HAP-1 (cell line): Measurements from ENCODE around the gene DGKE.

Experiments
- DNase-seq, 2 experiments: peaks; one replicate each; pipeline ENCODE4 v3.0.0-alpha.2; 2016 to 2020; ENCODE audit warnings: low spot score in 2 of 2
- H3K27me3 ChIP-seq: fragments of 250-450 bp; sonication (Bioruptor Pico); 2 replicates; pipeline ENCODE4 v1.5.1; 2020; ENCODE audit warnings: low read depth, mild to moderate bottlenecking, moderate library complexity
- H3K36me3 ChIP-seq: fragments of 250-450 bp; sonication (Bioruptor Pico); replicated peaks from 2 replicates; pipeline ENCODE4 v1.5.1; 2020; ENCODE audit warnings: mild to moderate bottlenecking
- H3K4me1 ChIP-seq: fragments of 250-450 bp; sonication (Bioruptor Pico); 2 replicates; pipeline ENCODE4 v1.5.1; 2020; ENCODE audit warnings: mild to moderate bottlenecking
- H3K4me3 ChIP-seq: fragments of 250-450 bp; sonication (Bioruptor Pico); 2 replicates; pipeline ENCODE4 v1.5.1; 2020; ENCODE audit warnings: mild to moderate bottlenecking, moderate library complexity
- H3K9me3 ChIP-seq: fragments of 250-450 bp; sonication (Bioruptor Pico); 2 replicates; pipeline ENCODE4 v1.5.1; 2020; ENCODE audit warnings: mild to moderate bottlenecking, moderate library complexity
- in situ Hi-C: fragments of 300-500 bp; cut with MboI; formaldehyde crosslinking; loops from 3 replicates; pipeline ENCODE4 v1.14.3; 2020; ENCODE audit warnings: low sequenced_read_pairs, inconsistent platforms, mixed read lengths

DGKE gene

DNA sequence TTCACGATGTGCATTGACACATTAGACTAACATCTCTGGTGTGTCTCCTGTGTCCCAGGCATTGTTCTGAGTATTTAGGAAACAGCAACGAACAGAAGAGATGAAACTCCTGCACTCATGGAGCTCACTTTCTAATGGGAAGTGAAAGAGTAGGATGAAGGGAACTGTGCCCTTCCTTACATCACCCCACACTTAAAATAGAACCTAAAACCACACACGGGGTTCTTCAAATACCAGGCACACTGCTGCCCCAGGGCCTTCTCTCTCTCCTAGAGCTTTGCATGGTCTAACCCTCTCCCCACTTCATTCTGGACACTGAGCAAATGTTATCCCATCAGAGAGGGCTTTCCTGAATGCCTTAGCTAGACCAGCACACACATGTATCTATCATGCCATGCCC is 46.2 kb downstream of the DGKE start:
- in situ Hi-C loops = no loop called here
- H3K27me3 ChIP-seq = no peaks in the 10 kb centered on the region

GRCh38 chr17:56880571-56880970 is 46.6 kb downstream of the DGKE start:
- no peak for DNase-seq
- no peaks in the 10 kb centered on the region for H3K27me3 ChIP-seq
- H3K9me3 ChIP-seq = no peaks in the 10 kb centered on the region
- no peak overlapping the region for H3K4me3 ChIP-seq
- no peaks in the 10 kb centered on the region for H3K4me1 ChIP-seq
- in situ Hi-C loops = no loop called here
- H3K36me3 ChIP-seq = no peaks in the 10 kb centered on the region; the same call in none of the 2 replicates

More for the DNA sequence above, 46.2 kb downstream of the DGKE start:
- H3K36me3 ChIP-seq = no peaks in the 10 kb centered on the region; the same call in none of the 2 replicates
- no peaks in the 10 kb centered on the region for H3K4me1 ChIP-seq
- no peak overlapping the region for H3K4me3 ChIP-seq
- DNase-seq = no peak
- H3K9me3 ChIP-seq = no peaks in the 10 kb centered on the region

DNA sequence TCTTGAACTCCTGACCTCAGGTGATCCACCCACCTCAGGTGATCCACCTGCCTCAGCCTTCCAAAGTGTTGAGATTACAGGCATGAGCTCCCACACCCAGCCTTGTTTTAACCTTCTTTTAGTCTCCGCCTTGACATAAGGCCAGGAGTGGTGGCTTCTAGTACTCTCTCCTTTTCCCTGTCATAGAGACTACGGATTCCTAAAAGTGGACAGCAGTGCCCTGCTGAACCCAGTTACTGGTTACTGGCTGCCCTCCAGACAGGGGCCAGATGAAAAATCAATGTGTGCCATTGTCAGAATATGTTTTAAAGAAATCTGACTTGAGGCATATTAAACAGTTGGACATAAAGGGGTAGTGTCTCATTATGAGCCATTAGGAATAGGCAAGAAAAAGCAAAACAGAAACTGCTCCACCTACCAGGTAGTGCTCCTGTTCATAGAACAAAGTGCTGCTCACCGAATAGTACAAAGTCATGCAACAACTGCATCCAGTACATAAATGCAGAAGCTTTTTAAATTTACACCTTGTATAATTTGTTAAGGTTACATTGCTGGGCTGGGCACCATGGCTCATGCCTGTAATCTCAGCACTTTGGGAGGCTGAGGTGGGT is 47.8 kb downstream of the DGKE start:
- Histone ChIP-seq H3K4me3 (no peak overlapping the region), H3K4me1 (no peaks in the 10 kb centered on the region), H3K27me3 (no peaks in the 10 kb centered on the region), H3K36me3 (peaks cover 1% of the 10 kb centered on the region), H3K9me3 (no peaks in the 10 kb centered on the region)
- no peak for DNase-seq
- in situ Hi-C loops = no loop called here

DNA sequence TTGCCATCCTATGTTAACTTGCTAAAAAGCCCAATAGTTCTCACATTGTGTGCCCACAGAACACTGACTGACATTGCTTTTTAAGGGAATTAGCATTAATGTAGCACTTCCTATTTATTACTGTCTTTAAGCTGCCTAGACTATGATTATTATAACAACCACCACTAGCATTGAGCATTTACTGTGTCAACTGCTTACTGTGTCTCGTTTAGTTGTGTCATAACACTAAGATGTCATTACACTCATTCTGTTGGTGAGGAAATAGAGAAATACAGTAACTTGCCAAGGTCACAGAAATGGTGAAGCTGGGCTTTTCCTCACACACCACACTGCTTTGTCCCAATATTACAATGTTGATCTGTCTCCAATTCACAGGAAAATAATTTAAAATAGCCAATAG is 49.7 kb downstream of the DGKE start:
- Histone ChIP-seq H3K36me3 (peaks cover 14% of the 10 kb centered on the region), H3K27me3 (no peaks in the 10 kb centered on the region), H3K9me3 (peaks cover 4% of the 10 kb centered on the region; the same call in 1 of the 2 replicates), H3K4me3 (no peak overlapping the region), H3K4me1 (no peaks in the 10 kb centered on the region)
- in situ Hi-C loops = no loop called here
- no peak for DNase-seq

- in situ Hi-C loops = no loop called here
- Histone ChIP-seq H3K4me3 (no peak overlapping the region), H3K4me1 (no peaks in the 10 kb centered on the region), H3K27me3 (no peaks in the 10 kb centered on the region), H3K36me3 (peaks cover 23% of the 10 kb centered on the region), H3K9me3 (peaks cover 4% of the 10 kb centered on the region; the same call in 1 of the 2 replicates)
- no peak for DNase-seq
Observed at GRCh38 chr17:56884483-56885311, 50.7 kb downstream of the DGKE start.

- in situ Hi-C loops = no loop called here
- Histone ChIP-seq H3K27me3 (no peaks in the 10 kb centered on the region), H3K36me3 (peaks cover 29% of the 10 kb centered on the region), H3K9me3 (peaks cover 4% of the 10 kb centered on the region; the same call in 1 of the 2 replicates), H3K4me1 (no peaks in the 10 kb centered on the region), H3K4me3 (no peak overlapping the region)
- no peak for DNase-seq
Observed at GRCh38 chr17:56885312-56885657, 51.3 kb downstream of the DGKE start.

DNA sequence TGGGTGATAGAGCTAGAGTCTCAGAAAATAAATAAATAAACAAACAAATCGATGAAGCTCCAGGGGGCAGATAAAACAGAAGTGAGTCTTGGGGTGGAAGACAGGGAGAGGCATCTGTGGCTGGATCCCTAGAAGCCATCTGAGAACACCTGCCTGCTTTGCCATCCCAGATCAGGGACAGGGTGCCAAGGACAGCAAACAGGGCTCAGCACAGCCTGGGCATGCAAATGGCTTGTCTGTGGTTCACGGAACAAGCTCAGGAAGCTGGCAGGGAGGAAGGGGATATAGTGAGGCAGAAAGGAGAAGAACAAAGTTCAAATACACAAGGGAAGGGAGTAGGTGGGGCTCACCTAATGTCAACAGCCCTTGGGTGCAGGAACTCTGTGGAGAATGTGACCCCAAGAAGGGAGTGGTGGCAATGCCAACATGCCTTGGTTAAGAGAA is 52.4 kb downstream of the DGKE start:
- H3K36me3 ChIP-seq = peaks cover 40% of the 10 kb centered on the region
- in situ Hi-C loops = no loop called here
- no peak for DNase-seq

DNA sequence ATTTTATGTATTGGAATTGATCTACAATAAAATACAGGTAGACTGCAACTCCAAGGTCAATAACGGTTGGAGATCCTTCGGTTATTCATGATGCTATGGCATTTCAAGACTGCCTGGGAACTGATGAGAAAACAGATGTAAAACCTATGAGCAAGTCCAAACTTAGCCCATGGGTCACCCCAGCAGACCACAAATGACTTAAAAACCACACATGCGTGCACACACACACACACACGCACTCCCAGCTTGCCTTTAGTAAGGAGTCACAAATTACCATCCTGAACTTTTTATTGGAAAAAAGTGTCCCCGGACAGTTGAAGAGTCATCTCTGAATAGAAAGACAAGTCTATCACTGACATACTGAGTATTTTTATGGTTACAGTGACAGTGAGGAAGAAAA is 53.2 kb downstream of the DGKE start:
- in situ Hi-C loops = no loop called here
- Histone ChIP-seq H3K36me3 (peaks cover 48% of the 10 kb centered on the region), H3K4me3 (no peak overlapping the region), H3K27me3 (no peaks in the 10 kb centered on the region), H3K4me1 (no peaks in the 10 kb centered on the region), H3K9me3 (peaks cover 4% of the 10 kb centered on the region; the same call in 1 of the 2 replicates)
- DNase-seq = no peak

More for the DNA sequence above, 52.4 kb downstream of the DGKE start:
- peaks cover 4% of the 10 kb centered on the region; the same call in 1 of the 2 replicates for H3K9me3 ChIP-seq
- H3K4me3 ChIP-seq = no peak overlapping the region
- no peaks in the 10 kb centered on the region for H3K4me1 ChIP-seq
- no peaks in the 10 kb centered on the region for H3K27me3 ChIP-seq

GRCh38 chr17:56887552-56888467 is 53.9 kb downstream of the DGKE start:
- Histone ChIP-seq H3K4me3 (no peak overlapping the region), H3K27me3 (no peaks in the 10 kb centered on the region), H3K4me1 (no peaks in the 10 kb centered on the region), H3K36me3 (peaks cover 55% of the 10 kb centered on the region), H3K9me3 (peaks cover 4% of the 10 kb centered on the region; the same call in 1 of the 2 replicates)
- in situ Hi-C loops = no loop called here
- DNase-seq = no peak

- DNase-seq = no peak
- no peaks in the 10 kb centered on the region for H3K27me3 ChIP-seq
- H3K9me3 ChIP-seq = peaks cover 4% of the 10 kb centered on the region; the same call in 1 of the 2 replicates
- no peak overlapping the region for H3K4me3 ChIP-seq
- no peaks in the 10 kb centered on the region for H3K4me1 ChIP-seq
- in situ Hi-C loops = no loop called here
- H3K36me3 ChIP-seq = peaks cover 79% of the 10 kb centered on the region
Observed at GRCh38 chr17:56890390-56890789, 56.4 kb downstream of the DGKE start.

GRCh38 chr17:56890906-56891674 is 57.1 kb downstream of the DGKE start:
- Histone ChIP-seq H3K9me3 (peaks cover 4% of the 10 kb centered on the region; the same call in 1 of the 2 replicates), H3K27me3 (no peaks in the 10 kb centered on the region), H3K36me3 (peaks cover 85% of the 10 kb centered on the region), H3K4me3 (no peak overlapping the region), H3K4me1 (no peaks in the 10 kb centered on the region)
- DNase-seq = no peak
- in situ Hi-C loops = no loop called here

DNA sequence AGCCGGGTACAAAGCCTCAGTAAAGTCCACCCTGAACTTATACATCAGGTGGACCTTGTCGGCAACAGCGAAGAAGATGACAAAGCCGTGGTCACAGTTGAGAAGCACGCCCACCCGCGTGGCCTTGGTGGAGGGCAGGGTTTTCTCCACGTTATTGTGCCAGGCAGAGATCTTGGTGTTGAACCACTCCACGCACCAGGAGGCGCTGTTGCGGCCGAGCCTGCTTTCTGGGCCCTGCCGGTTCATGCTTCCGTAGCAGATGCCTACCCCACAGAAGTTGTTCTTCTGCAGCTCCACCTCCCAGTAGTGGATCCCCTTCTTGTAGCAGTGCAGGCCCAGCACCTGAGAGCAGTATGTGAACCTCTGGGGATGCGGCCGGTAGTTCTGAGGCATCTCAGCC is 57.8 kb downstream of the DGKE start:
- in situ Hi-C loops = no loop called here
- Histone ChIP-seq H3K9me3 (peaks cover 4% of the 10 kb centered on the region; the same call in 1 of the 2 replicates), H3K4me3 (no peak overlapping the region), H3K4me1 (no peaks in the 10 kb centered on the region), H3K27me3 (no peaks in the 10 kb centered on the region), H3K36me3 (peaks cover 85% of the 10 kb centered on the region)
- peak in 1 of 2 experiments; percentile 39 for DNase-seq

DNA sequence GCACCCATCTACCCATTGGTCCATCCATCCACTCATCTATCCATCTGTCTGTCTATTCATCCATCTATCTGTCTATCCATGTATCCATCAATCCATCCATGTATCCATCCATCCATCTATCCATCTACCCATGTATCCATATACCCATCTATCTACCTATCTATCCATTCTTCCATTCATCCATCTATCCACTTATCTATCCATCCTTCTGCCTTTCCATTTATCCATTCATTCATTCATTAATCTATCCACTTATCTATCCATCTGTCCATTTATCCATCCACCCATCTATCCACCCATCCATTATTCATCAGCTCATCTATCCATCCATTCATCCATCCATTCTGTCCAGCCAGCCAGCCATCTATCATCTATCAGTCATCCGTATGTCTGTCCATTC is 58.4 kb downstream of the DGKE start:
- peaks cover 84% of the 10 kb centered on the region for H3K36me3 ChIP-seq

More for the DNA sequence above, 58.4 kb downstream of the DGKE start:
- no peak for DNase-seq
- Histone ChIP-seq H3K9me3 (peaks cover 4% of the 10 kb centered on the region; the same call in 1 of the 2 replicates), H3K4me3 (no peak overlapping the region), H3K27me3 (no peaks in the 10 kb centered on the region), H3K4me1 (no peaks in the 10 kb centered on the region)
- in situ Hi-C loops = no loop called here
